HG03066 (cell line): ENCODE measurements around the gene FAM234A.

Experiments used
- ATAC-seq: cut with Tn5 transposase; IDR thresholded peaks from one replicate; pipeline ENCODE4 v1.9.1; 2021; ENCODE audit warnings: low read depth; ENCODE audit not compliant: unreplicated experiment

The FAM234A gene

GRCh38 chr16:280552-280951, 45.9 kb downstream of the FAM234A start, which contains the start of gene ARHGDIG:
TSS of gene ARHGDIG (plus strand) at chr16:280591. CDS start at chr16:280681, 90 bp downstream.
- no peak for ATAC-seq

- no peak for ATAC-seq
These were observed 46.5 kb downstream of the FAM234A start for GRCh38 chr16:280991-281659.

- ATAC-seq, result no peak
These were observed 47.1 kb downstream of the FAM234A start for GRCh38 chr16:281660-282255.

- no peak for ATAC-seq
These were observed 47.9 kb downstream of the FAM234A start for GRCh38 chr16:282491-282890.

- ATAC-seq, result no peak
These were observed 48.6 kb downstream of the FAM234A start, which contains the start of gene PDIA2 for GRCh38 chr16:283033-283805. TSS of gene PDIA2 (plus strand) at chr16:283164. CDS start at chr16:283170, 6 bp downstream.

- ATAC-seq, result no peak
These were observed 49.8 kb downstream of the FAM234A start for GRCh38 chr16:284204-285120.

- no peak for ATAC-seq
These were observed 50.8 kb downstream of the FAM234A start for GRCh38 chr16:285146-286055.

- ATAC-seq, result no peak
These were observed 52.1 kb downstream of the FAM234A start for GRCh38 chr16:286491-287297.

GRCh38 chr16:287298-287811, 52.7 kb downstream of the FAM234A start:
- ATAC-seq, result no peak

GRCh38 chr16:287981-288920, 53.6 kb downstream of the FAM234A start:
- ATAC-seq, result no peak

- no peak for ATAC-seq
These were observed 54.9 kb downstream of the FAM234A start for GRCh38 chr16:289395-289997.

GRCh38 chr16:290015-290680, 55.5 kb downstream of the FAM234A start:
- no peak for ATAC-seq

GRCh38 chr16:290681-291405, 56.2 kb downstream of the FAM234A start:
- no peak for ATAC-seq

GRCh38 chr16:291539-291938, 56.9 kb downstream of the FAM234A start:
- no peak for ATAC-seq

GRCh38 chr16:293043-293775, 58.6 kb downstream of the FAM234A start:
- ATAC-seq, result no peak
